ENCODE data around the gene CMYA5.

The CMYA5 gene

DNA sequence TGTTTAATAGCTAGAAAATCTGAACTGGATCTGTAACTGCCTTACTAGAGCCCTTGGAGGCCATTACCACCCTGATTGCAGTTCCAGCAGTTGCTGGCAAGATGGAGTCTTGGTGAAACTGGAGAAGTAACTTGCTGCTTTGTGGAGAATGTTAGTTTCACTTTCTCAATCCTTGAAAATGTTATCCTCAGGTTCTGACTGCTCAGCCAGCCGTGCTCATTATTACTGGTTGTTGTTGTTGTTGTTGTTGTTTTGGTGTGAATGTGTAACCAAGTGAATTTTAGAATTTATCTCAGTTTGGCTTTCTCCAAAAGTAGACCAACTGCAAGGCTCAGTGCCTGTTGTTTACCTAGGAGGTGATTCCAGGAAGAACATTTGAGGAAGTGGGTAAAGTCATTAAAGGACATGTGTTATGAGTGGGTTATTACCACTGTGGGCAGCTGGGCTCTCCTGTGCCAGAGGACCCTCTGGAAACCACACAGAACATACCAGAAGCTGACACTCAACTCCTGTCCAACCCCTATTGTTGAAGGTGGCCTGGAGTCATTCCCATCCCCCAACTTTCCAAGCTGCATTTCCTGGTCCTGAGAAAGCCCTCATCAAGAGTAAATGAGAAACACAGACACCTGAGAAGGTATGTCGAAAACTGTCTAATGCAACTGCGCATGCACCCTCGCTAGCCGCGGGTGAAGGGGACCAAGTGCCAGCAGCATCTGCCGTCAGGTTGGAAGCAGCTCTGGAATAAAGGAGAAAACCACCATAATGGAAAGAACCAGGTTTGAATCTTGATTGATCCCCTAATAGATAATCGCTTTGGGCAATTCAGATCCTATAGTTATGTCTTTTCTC is 111.6 kb downstream of the CMYA5 start:
- no peak for DNase-seq

DNA sequence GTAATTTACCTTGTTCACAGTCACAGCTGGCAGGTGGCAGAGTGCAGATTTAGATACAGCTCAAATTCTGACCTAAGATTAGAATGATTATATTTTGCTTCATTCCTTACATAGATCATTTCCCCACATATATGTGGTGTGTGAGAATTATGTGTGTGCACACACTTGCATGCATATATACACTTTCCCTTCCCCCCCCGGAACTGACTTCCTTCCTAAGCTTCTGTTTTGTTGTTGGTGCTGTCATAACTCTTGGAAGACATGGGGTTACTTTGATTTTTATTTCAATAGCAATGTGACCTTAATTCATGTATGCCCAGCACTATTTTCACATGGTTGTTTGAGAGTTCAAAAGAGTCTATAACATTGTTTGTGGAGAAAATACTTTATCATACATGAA is 112.8 kb downstream of the CMYA5 start:
- no peak for DNase-seq

DNA sequence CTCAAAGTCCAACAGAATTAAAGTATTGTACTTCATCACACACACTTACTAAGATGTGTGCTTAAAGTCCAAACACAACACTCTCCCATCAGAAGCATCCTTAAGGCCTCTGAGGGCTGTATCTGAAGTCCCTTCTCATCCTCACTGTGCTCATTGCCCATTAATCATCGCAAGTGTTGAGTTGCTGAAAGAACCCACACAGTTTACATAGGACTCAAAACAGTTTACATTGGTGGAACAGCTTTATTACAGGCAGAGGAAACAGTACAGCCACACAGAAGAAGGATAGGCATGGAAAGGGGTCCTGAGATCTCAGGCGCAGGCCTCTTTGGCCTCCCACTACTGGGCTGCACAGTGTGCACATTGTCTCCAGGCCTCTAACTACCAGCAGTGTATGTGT is 113.4 kb downstream of the CMYA5 start:
- no peak for DNase-seq

DNA sequence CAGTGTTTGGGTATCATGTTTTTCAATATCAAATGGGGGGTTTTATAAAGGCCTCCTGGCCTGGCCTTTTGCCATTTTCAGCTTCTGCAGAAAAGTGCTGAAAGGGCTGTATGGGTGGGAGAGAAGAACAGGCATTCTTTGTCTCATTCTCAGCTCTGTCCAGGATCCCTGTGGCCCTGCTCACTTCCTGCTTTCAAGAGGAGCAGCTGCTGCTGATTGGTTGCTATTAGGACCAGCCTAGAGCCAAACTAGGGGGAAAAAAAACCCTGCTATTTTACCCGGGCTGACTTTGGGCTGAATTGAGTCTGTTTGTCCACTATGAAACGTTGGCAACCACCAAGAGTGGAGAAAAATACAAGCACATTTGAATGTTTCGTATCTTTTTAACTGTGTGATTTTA is 117.1 kb downstream of the CMYA5 start:
- DNase-seq = no peak

DNA sequence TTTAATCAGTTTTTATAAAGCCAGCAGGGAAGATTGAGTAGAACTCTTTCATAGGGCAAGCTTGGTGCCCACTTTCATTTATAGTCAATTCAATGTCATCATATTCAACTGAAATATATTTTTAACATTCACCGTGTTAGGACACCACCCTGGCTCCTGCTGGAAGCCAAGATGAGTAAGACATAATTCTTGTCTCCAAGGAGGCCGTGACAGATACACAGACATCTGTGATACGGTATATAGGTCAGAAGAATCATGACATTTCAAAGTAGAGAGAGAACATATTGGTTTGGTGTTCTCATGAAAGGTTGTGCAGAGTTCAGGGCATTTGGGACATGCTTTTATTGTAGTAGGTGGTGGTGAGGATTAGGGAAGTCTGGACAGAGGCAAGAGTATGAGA is 120.1 kb downstream of the CMYA5 start:
- DNase-seq = no peak

DNA sequence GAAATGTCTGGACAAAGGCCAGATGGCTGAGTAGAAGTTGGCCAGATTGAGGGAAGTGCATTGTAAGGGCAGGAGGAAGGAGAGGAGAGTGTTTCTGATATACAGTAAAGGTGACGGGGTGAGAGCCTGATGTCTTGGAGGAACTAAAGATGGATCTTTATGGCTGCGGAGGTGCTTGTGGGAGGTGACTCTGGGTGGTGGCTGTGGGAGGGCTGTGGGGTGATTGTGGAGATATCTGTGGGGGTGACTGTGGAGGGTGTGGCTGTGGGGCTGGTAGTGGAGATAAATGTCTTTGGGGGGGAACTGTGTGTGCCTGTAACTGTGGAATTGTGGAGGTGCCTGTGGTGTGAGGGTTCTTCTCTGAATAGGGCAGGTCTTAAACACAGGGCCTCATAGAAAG is 121.4 kb downstream of the CMYA5 start:
- DNase-seq = no peak

DNA sequence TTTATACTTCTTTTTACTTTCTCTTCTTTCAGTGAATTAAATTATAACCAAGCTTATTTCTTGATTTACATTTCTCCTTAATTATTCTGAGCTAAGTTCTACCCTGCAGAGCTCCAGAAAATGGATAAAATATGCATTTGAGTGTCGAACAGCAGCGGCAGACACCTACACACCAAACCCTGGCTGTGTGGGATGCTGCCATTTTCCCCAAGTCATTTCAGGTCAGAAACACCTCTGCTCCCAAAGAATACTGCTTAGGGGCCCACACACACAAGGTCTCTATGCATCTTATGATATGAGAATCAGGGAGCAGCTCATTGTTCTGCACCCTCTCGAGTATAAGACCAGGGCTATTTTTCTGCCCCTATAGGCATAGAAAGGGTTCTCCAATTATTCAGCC is 122.3 kb downstream of the CMYA5 start:
- DNase-seq = no peak

DNA sequence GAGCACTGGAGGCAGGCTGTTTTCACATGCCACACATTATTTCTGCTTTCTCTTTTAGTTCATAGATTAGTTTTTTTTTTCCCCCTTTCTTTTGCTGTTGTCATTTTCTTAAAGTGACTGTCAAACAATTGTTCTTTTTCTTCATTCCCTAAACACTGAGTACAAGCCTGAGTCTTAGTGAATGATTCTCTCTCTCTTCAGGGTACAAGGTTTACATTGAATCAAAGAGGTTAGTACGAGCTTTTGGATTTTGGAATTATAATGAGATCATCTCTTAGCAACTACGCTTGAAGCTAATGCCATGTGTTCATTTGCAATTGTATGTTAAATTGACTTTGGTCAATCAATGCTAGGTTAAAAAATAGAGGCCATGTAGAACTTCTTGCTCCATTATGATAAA is 125.1 kb downstream of the CMYA5 start:
- no peak for DNase-seq

DNA sequence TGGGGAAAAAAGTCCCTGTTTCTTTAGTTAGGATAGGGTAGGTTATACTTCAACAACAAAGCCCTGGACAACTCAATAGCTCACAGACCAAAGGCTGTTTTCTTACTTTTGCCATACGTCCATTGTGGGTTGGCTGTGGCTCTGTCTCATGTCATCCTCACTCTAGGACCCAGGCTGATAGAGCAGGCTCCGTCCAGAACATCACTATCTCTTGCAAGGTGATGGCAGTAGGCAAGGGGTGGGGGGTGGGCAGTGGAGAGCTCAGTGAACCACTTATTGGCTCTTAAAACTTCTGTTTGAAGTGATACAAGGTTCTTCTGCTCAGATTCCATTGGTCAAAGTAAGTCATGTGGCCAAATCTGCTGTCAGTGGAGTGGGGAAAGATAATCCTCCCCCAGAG is 126.4 kb downstream of the CMYA5 start:
- DNase-seq = no peak

DNA sequence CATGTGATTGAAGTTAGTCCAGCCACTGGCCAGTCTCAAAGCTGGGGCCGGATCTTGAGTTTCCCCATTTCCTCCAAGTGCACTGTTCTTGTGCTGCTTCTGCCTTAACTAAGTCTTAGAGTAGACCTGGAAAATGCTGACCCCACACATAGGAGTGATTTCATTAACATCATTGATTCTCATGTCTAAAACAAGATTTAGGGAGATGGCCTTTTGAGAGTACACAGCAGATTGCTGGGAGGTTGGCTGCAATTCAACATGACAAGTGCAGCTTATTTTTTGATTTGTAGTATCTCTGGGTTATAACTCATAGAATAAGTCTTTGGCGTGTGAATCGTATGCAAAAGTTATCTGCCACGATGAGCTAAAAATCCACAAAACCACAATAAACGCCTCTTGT is 131.0 kb downstream of the CMYA5 start:
- DNase-seq = no peak

DNA sequence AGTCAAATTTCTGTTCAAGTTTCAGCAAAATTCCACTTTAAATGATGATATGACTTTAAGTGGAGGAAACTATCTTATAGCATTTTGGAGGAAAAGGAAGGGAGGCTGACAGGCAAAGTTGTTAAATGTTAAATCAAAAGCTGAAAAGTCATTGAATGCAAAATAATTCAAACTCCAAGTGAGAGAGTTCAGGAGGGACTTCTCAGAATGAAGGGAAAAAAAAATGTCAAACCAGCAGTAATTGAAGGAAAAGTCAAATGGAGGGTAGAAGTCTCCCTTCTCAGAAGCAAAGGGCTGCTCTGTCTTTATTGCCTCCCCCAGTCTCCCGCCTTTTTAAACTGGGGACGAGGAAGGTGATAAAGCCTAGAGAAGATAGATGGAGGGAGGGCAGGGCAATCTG is 134.8 kb downstream of the CMYA5 start:
- DNase-seq = no peak

DNA sequence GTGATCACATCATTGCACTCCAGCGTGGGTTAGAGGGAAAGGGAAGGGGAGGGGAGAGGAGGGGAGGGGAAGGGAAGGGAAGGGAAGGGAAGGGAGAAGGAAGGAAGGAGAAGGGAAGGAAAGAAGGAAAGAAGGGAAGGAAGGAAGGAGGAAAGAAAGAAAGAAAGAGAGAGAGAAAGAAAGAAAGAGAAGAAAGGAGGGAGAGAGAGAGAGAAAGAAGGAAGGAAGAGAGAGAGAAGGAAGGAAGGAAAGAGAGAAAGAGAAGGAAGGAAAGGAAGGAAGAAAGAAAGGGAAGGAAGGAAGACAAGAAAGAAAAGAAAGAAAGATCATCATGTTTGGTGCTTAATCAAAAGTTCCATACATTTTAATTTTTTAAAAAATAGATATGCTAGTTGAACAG is 136.2 kb downstream of the CMYA5 start:
- no peak for DNase-seq

DNA sequence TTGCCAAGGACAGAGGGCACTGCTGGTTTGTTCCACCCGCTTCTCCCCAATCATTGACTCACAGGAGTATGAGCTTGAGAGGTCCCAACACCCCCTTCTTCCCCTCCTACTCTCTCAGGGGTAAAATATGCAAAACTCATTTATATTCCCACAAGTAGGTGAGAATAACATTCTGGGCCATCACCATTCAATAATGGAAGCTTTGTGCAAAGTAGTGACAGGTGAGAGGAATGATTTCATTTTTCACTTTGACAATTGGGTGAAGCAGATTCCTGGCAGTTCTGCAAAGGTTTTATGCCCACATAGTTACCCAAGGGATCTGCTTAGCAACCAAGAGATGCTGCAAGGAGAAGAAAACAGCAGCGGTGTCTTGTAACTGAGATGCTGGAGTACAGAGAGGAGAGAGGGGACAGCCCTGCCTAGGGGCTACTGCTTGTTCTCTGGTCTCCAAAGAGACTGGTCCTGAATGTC is 137.6 kb downstream of the CMYA5 start:
- DNase-seq = no peak

DNA sequence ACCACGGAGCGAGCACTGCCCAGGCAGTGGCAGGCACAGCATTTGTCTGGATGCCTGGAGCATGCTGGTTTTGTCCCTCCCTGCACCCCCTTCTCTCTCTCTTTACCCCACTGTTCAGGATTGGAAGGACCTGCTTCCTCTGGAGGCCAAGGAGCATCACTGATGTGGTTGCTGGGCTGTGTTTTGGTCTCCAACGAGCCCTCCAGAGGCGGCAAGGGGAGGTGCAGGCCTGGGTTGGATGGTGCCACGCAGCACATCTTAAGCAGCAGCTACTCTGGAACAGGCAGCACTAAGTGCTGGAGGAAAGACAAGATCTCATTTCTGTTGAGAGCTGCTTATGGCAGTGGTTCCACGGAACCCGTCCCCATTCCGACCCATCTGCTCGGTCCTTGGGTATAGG is 139.6 kb downstream of the CMYA5 start:
- no peak for DNase-seq

DNA sequence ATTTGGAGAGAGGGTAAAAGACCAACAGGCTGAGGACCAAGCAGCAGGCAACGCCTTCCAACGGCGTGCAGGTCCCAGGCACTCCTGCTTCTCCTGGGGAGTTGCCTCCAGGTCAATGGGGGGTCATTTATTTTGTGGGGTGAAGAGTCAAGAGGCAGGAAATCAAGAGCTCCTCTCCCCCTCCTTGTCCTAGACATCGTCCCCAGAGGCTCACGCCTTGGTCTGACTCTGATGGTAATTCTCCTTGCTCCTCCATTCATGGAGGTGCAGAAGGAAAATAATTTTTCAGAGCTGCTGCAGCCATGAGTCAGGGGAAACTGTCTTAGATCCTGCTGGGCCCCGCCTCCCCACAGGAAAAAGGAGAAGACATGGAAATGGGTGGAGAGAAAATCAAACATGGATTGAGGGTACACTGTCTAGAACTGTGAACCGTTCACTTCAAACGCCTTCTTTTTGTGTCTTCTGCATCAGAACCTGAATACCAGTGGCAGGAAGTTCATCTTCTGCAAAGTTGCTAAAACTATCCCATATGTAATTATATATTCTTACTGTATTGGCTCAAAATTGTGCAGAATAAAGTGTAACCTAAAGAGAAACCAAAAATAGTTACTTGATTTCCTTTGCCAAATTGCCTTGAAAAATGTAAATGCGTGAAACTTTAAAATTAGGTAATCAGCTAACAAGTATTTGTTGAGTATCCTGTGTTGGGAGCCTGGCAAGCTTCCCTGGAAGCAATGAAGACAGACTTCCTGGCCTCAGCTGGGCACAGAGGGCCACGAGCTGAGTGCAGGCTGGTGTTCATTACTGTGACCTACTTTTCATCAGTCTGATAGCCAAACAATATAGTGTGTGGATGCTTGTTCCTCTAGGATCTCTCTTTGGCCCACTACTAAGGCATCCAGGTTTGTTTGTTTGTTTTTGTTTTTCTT is 142.0 kb downstream of the CMYA5 start:
- DNase-seq = no peak

DNA sequence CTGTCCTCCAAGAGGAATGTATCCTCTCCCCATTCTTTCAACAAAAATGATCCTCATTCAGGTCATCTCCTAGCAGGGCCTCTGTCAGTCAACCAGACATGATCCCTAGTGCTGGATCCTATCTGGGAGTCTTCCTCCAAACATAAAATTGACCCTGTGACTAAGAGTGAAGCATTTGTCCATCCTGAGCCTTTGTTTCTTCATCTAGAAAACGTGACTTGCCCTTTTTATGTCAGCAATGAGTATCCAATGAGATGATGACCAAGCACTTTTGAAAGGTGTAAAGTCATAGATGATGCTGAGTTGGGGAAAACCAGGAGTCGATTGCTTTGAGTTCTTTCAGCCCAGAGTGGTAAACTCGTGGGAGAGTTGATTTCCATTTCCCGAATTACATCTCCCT is 143.3 kb downstream of the CMYA5 start:
- DNase-seq = no peak

DNA sequence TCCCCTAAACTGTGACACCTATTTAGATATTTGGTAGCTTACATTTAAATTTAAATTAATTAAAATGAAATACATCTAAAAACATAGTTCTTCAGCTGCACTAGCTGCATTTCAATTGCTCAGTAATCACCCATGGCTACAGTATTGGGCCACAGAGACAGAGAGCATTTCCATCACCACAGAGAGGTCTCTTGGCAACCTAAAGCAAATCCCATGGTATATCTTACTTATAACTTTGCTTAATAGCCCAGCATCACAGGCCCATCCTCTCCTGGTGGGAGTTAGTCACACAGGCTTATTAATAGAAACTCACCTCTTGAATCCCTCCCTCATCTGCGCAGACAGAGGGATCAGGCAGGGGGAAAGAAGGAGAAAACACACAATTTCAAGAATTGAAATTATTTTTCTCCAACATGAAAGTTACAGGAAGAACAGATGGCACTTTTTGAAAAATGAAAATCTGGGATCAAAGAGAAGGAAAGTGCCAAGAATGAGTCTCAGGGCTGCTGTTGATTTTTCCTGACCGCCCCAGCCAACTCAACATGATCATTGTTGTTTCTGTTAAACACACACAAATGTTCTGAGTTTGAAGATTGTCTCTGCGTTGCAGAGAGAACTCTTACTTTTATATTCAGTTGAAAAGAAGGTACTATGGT is 144.6 kb downstream of the CMYA5 start:
- DNase-seq = no peak

DNA sequence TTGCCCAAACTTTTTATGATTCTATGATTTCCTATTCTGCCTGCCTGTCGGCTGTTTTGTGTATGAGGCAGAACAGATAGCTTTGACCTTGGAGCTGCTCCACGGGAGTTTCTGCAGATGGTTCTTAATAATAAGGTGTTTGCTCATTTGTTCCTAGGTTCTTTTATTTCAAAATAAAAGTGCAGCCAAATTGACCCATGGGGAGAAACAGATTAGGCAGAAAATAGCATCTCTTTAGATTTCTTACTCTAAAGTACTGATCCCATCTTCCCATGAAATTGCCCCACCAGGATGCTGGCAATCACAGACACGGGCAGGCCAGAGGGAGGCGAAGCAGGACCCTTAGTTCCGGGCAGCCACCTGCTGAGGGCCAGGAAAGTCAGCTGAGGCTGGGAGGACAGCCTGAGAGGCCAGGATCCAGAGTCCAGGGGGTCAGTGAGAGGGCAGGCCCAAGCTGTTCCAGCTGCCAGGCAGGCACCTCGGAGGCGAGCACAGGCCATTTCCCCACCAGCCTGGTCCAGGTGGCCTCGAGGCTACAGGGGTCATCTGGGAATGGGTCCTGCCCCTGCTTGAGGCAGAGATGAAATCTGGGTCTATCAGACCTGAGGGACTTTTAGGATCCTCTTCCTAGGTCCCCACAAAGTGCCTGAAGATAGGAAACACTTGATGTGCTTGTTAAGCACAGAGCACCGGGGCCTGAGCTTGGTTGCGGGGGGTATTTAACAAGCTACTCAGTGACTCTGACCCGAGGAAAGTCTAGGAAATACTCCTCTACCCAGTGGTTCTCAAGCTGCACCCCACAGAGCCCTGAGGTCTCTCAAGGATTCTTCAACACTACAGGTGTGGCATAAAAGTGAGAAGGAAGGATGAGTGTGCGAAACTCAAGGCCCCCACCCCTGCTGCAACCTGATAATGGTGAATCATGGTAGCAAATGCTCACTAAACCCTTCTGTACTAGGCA is 145.4 kb downstream of the CMYA5 start:
- no peak for DNase-seq

DNA sequence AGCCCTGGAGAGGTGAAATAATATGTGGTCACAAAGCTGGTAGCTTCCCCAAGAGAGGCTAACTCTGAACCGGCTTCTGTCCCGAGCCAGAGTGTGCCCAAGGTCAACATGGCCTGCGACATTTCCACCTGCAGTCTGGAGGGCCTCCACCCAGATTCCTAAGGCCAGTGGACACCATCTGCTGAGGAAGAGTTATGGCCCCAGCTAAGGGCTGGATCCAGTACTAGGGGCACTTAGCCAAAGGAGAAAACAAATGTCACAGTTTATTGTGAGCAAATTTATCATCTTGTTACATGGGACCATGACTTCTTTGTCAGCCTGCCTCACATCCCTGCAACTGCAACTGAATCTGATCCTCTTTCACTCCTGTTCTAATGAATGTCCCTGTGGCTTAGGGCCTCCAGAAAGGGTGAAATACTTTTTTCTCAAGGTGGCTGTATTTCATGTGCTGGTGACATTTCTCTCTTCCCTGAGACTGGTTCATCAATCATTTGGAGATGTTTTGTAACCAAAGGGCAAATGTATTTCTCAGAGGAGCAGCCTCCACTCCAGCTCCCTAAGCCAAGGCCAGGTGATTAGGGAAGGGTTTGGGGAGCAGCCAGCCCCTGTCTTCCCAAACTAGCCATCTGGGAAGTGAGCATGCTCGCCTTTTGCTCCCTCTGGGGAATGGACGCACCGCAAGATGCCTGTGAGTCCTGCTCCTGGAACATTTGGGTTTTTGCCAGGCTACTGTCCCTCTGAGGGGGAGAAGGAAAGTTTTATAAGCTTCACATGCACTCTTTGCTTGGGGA is 148.3 kb downstream of the CMYA5 start:
- no peak for DNase-seq

DNA sequence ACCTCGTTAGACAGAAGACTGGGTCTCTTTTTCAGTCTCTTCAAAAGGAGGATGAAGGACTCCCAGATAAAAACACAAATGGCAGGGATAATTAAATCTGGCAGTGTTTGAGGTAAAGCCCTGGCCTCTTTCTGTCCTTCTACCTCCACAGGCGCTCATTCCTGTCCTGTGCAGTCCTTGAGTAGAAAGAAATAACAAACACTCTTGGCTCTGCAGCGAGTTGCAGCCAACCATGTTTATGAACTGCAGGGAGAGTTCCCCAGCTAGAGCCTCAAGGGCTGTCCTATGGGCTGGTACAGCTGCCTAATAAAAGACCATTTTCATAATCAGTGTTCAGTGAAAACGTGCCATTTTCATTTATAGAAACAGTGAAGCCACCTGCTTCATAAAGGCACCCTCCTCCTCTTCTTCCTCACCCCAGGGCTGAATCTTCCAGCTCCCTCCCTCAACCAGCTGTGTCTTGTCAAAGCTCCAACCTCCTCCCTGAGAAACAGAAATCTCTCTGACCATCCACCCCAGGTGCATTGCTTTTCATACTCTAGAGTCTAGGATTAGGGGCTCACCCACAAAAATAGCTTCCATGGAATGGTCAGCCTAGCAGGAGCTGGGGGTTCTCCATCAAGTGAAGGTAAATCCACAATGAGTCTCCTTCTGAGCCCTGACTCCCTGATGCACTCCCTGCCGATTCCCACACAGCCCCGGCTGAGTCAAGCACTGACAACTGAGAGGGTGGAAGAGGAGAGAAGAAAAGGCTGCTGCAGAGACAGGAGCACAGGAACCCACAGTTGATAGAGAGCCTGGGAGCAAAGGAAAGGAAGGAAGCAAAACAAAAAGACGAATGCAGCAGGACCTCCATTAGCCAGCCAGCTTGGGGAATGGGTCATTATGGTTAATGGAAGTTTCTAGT is 150.7 kb downstream of the CMYA5 start:
- no peak for DNase-seq

Data from activated T-cell treated with anti-CD3 and anti-CD28 coated beads, Interleukin-2, amount 50 U/mL, for 1 hour (primary cell).